HEK293 (cell line): ENCODE results near the gene TRAK1.
A peak's percentile ranks its signal among the peaks of the same experiment; 100 is the strongest.

Experiments used
- CTCF ChIA-PET: fragments of 350-600 bp; formaldehyde crosslinking; extraction: SDS; loops from one replicate; lab custom pipeline; 2021; ENCODE audit warnings: antibody characterized with exemption; lab: Yijun Ruan, JAX
- POLR2A ChIA-PET: fragments of 300-600 bp; formaldehyde crosslinking; extraction: SDS; loops from one replicate; lab custom pipeline; 2020; ENCODE audit warnings: antibody characterized with exemption, inconsistent platforms; lab: Yijun Ruan, JAX
- H3K27ac ChIP-seq: fragments of 200-500 bp; sonication (Bioruptor generic); 2 replicates; pipeline ENCODE4 v1.5.1; 2014; ENCODE audit warnings: low read depth, low read length, control low read depth, inconsistent platforms; ENCODE audit errors: extremely low read depth
- H3K36me3 ChIP-seq, 2 experiments: fragments of 200-500 bp in 1 of 2; sonication (Bioruptor generic) in 1 of 2; 1 replicate in 1 of 2; 2 replicates in 1 of 2; pipeline ENCODE4 v1.5.1; 2014 to 2017; ENCODE audit warnings: inconsistent platforms in 2 of 2, low read length in 2 of 2; ENCODE audit not compliant: control insufficient read depth in 2 of 2, insufficient read depth in 1 of 2
- H3K4me1 ChIP-seq: fragments of 200-500 bp; sonication (Bioruptor generic); 2 replicates; pipeline ENCODE4 v1.5.1; 2014; ENCODE audit warnings: mild to moderate bottlenecking, low read length, inconsistent platforms; ENCODE audit not compliant: control insufficient read depth, insufficient read depth
- H3K4me3 ChIP-seq: 2 replicates; pipeline ENCODE4 v1.5.1; 2011; ENCODE audit warnings: low read depth, mild to moderate bottlenecking, control low read depth, low read length, moderate library complexity
- H3K9me3 ChIP-seq: fragments of 200-500 bp; sonication (Bioruptor generic); 2 replicates; pipeline ENCODE4 v1.5.1; 2014; ENCODE audit warnings: low read depth, low read length, inconsistent platforms; ENCODE audit not compliant: control insufficient read depth, insufficient read depth
- HOXA7 ChIP-seq: sonication (generic); formaldehyde crosslinking; IDR thresholded peaks from 2 replicates; pipeline ENCODE4 v1.8.1; 2022; ENCODE audit warnings: missing genetic modification reagents, borderline replicate concordance
- KLF1 ChIP-seq: fragments of 450-650 bp; formaldehyde crosslinking; IDR thresholded peaks from 2 replicates; pipeline ENCODE4 v1.5.1; 2016; ENCODE audit warnings: missing biosample characterization, missing genetic modification characterization
- MYNN ChIP-seq: fragments of 450-650 bp; formaldehyde crosslinking; IDR thresholded peaks from 2 replicates; pipeline ENCODE4 v1.5.1; 2016; ENCODE audit warnings: missing biosample characterization, missing genetic modification characterization, borderline replicate concordance
- TCF7L2 ChIP-seq: IDR thresholded peaks from 2 replicates; pipeline ENCODE4 v1.6.1; 2011; ENCODE audit warnings: low read depth, mild to moderate bottlenecking, inconsistent platforms, low read length, moderate library complexity, borderline replicate concordance
- YY2 ChIP-seq: fragments of 450-650 bp; formaldehyde crosslinking; IDR thresholded peaks from 2 replicates; pipeline ENCODE4 v1.5.1; 2016; ENCODE audit warnings: missing biosample characterization, missing genetic modification characterization
- ZBTB17 ChIP-seq: fragments of 450-650 bp; formaldehyde crosslinking; IDR thresholded peaks from 2 replicates; pipeline ENCODE4 v1.5.1; 2016; ENCODE audit warnings: missing biosample characterization, missing genetic modification characterization
- ZBTB8A ChIP-seq: fragments of 450-650 bp; formaldehyde crosslinking; IDR thresholded peaks from 2 replicates; pipeline ENCODE4 v1.5.1; 2016; ENCODE audit warnings: missing biosample characterization, missing genetic modification characterization
- ZEB2 ChIP-seq: fragments of 450-650 bp; formaldehyde crosslinking; IDR thresholded peaks from 2 replicates; pipeline ENCODE4 v1.5.1; 2016; ENCODE audit warnings: missing biosample characterization, missing genetic modification characterization
- ZFP69B ChIP-seq: fragments of 450-650 bp; formaldehyde crosslinking; IDR thresholded peaks from 2 replicates; pipeline ENCODE4 v1.5.1; 2016; ENCODE audit warnings: missing biosample characterization, missing genetic modification characterization
- ZNF112 ChIP-seq: fragments of 450-650 bp; formaldehyde crosslinking; IDR thresholded peaks from 2 replicates; pipeline ENCODE4 v1.5.0; 2017; ENCODE audit warnings: missing biosample characterization, missing genetic modification characterization
- ZNF114 ChIP-seq: fragments of 450-650 bp; formaldehyde crosslinking; IDR thresholded peaks from 2 replicates; pipeline ENCODE4 v1.5.0; 2017; ENCODE audit warnings: missing biosample characterization, missing genetic modification characterization
- ZNF175 ChIP-seq: fragments of 450-650 bp; formaldehyde crosslinking; IDR thresholded peaks from 2 replicates; pipeline ENCODE4 v1.5.1; 2016; ENCODE audit warnings: missing biosample characterization, missing genetic modification characterization
- ZNF311 ChIP-seq: fragments of 450-650 bp; formaldehyde crosslinking; IDR thresholded peaks from 2 replicates; pipeline ENCODE4 v1.5.1; 2017; ENCODE audit warnings: missing biosample characterization, missing genetic modification characterization, borderline replicate concordance
- ZNF366 ChIP-seq: fragments of 450-650 bp; formaldehyde crosslinking; conservative IDR thresholded peaks from 2 replicates; pipeline ENCODE4 v1.5.1; 2016; ENCODE audit warnings: missing biosample characterization, missing genetic modification characterization
- ZNF561 ChIP-seq: fragments of 450-650 bp; IDR thresholded peaks from 2 replicates; pipeline ENCODE4 v1.5.1; 2018; ENCODE audit warnings: missing biosample characterization, missing genetic modification characterization, borderline replicate concordance
- ZNF623 ChIP-seq: fragments of 450-650 bp; formaldehyde crosslinking; IDR thresholded peaks from 2 replicates; pipeline ENCODE4 v1.5.1; 2016; ENCODE audit warnings: missing biosample characterization, missing genetic modification characterization
- ZNF677 ChIP-seq: fragments of 450-650 bp; IDR thresholded peaks from 2 replicates; pipeline ENCODE4 v1.5.0; 2018; ENCODE audit warnings: missing biosample characterization, mild to moderate bottlenecking, missing genetic modification characterization, moderate library complexity
- TF ChIP-seq, protein P1 (sequence below): fragments of 450-650 bp; formaldehyde crosslinking; IDR thresholded peaks from 2 replicates; pipeline ENCODE4 v1.5.1; 2016; ENCODE audit warnings: missing biosample characterization, missing genetic modification characterization, low read depth
- TF ChIP-seq, protein P2 (sequence below): fragments of 450-650 bp; formaldehyde crosslinking; IDR thresholded peaks from 2 replicates; pipeline ENCODE4 v1.5.1; 2017; ENCODE audit warnings: missing biosample characterization, missing genetic modification characterization

TRAK1 gene

DNA sequence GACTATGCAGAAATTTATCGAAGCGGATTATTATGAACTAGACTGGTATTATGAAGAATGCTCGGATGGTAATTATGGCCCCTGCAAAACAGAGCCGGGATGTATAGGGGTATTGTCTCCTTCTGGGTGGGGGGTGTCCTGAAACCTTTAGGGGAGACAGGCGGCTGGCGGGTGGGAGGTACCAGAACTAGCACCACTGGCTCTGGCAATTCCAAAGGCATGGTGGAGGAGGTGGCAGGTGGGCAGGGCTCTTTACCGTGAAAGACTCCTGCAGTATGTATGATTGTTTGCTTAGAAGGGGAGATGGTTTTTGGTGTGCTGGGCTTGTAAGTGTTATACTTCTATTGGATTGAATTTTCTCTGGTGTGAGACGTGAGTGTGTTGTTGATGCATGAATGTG lies 58.4 kb downstream of the TRAK1 start (continued):
- TF ChIP-seq, protein P1, sequence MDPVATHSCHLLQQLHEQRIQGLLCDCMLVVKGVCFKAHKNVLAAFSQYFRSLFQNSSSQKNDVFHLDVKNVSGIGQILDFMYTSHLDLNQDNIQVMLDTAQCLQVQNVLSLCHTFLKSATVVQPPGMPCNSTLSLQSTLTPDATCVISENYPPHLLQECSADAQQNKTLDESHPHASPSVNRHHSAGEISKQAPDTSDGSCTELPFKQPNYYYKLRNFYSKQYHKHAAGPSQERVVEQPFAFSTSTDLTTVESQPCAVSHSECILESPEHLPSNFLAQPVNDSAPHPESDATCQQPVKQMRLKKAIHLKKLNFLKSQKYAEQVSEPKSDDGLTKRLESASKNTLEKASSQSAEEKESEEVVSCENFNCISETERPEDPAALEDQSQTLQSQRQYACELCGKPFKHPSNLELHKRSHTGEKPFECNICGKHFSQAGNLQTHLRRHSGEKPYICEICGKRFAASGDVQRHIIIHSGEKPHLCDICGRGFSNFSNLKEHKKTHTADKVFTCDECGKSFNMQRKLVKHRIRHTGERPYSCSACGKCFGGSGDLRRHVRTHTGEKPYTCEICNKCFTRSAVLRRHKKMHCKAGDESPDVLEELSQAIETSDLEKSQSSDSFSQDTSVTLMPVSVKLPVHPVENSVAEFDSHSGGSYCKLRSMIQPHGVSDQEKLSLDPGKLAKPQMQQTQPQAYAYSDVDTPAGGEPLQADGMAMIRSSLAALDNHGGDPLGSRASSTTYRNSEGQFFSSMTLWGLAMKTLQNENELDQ = no peak
- no peak for TF ChIP-seq ZBTB8A

DNA sequence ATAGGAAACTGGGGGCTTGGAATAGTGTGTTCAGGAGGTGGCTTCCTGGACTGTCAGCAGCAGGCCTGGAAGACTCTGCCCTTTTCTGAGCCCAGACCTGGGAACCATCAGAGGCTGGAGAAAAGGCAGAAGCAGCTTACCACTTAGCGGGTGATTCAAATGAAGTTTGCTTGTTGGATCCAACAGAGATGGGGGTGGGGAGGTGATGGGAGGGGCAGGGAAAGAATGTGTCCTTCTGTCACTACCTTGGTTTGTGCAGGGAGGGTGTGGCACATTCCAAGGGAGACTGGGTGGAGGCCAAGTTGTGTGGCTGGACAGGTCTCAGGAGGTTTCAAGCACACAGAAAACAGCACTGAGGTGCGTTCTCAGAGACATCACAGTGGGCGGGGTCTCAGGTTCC lies 58.8 kb downstream of the TRAK1 start:
- POLR2A ChIA-PET = no interaction called here
- CTCF ChIA-PET = no interaction called here

DNA sequence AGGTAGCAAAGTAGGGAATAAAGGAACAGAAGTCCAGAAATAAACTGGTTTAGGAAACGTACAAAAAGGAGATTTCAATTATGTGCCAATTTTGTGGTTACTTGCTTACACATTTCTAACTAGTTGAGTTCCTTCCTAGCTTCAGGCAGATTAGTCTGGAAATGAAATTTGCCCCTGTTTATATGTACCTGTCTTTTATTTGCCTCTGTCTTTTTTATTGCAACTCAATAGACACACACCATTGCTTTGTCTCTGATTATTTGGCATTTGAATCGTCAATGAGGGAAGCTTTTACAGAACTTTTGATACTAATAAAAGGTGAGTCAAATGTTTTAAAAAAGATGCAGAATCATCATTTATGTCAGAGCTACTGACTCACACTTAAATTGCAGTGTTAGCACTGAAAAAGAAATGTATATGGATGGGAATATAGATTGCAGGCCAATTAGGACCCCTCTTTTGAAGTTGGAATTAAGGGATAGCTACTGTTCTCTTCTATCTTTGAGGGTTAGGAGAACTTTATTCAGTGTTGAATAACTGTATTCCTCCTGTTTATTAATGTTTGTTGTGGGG lies 60.5 kb downstream of the TRAK1 start:
- H3K4me3 ChIP-seq = no peak overlapping the region
- H3K9me3 ChIP-seq = no peaks in the 10 kb centered on the region
- ChIA-PET CTCF (interaction anchor here (0.7 kb wide), 1 partner anchor 23 kb away, joined by 3 read pairs; no protein-coding TSS in a partner anchor), POLR2A (no interaction called here)
- TF ChIP-seq ZNF112 (tag by site-specific recombination) (no peak), ZNF311 (tag by site-specific recombination) (no peak), HOXA7 (CRISPR knock-in tag) (no peak)
- H3K4me1 ChIP-seq = no peaks in the 10 kb centered on the region
- H3K27ac ChIP-seq = no peak overlapping the region
- no peaks in the 10 kb centered on the region for H3K36me3 ChIP-seq

More for the DNA sequence above, 58.8 kb downstream of the TRAK1 start:
- H3K4me3 ChIP-seq = no peak overlapping the region
- no peak for TF ChIP-seq ZNF114 (tag by site-specific recombination)
- no peak for TF ChIP-seq ZNF677 (tag by site-specific recombination)
- TF ChIP-seq KLF1 (tag by site-specific recombination) = peak; percentile 64
- no peak for TF ChIP-seq MYNN (tag by site-specific recombination)
- no peaks in the 10 kb centered on the region for H3K36me3 ChIP-seq
- no peak overlapping the region for H3K27ac ChIP-seq
- no peaks in the 10 kb centered on the region for H3K4me1 ChIP-seq
- no peaks in the 10 kb centered on the region for H3K9me3 ChIP-seq

DNA sequence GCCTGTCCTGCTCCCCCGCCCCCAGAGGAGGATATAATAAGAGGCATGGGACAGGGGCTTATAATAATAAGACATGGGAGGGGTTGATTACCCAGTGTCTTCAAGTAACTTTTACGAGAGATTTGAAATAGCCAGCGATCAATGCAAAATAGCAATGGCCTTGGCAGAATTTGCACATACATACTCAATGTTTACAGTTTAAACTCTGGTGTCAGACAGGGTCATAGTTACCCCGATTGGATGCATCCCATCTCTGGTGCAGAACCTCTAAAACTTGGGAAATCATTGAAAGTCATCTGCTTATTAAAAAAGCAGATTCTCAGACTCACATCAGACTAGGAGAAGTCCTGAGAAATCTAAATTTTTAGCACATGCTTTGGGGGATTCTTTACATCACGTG lies 61.0 kb downstream of the TRAK1 start:
- TF ChIP-seq, protein P2, sequence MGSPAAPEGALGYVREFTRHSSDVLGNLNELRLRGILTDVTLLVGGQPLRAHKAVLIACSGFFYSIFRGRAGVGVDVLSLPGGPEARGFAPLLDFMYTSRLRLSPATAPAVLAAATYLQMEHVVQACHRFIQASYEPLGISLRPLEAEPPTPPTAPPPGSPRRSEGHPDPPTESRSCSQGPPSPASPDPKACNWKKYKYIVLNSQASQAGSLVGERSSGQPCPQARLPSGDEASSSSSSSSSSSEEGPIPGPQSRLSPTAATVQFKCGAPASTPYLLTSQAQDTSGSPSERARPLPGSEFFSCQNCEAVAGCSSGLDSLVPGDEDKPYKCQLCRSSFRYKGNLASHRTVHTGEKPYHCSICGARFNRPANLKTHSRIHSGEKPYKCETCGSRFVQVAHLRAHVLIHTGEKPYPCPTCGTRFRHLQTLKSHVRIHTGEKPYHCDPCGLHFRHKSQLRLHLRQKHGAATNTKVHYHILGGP (tag by site-specific recombination) = no peak
- TF ChIP-seq TCF7L2 = no peak
- TF ChIP-seq ZFP69B = no peak
- TF ChIP-seq ZEB2 (tag by site-specific recombination) = no peak
- TF ChIP-seq ZNF366 (tag by site-specific recombination) = no peak
- no peak for TF ChIP-seq YY2 (tag by site-specific recombination)
- no peak for TF ChIP-seq ZNF623 (tag by site-specific recombination)
- TF ChIP-seq ZNF175 (tag by site-specific recombination) = no peak
- TF ChIP-seq ZBTB17 (tag by site-specific recombination) = no peak
- no peak for TF ChIP-seq ZNF561 (tag by site-specific recombination)
- no peaks in the 10 kb centered on the region for H3K36me3 ChIP-seq
- no peak overlapping the region for H3K27ac ChIP-seq
- no peaks in the 10 kb centered on the region for H3K4me1 ChIP-seq
- no peaks in the 10 kb centered on the region for H3K9me3 ChIP-seq
- POLR2A ChIA-PET = no interaction called here
- H3K4me3 ChIP-seq = no peak overlapping the region
- CTCF ChIA-PET = interaction anchor here (0.7 to 1.4 kb wide), 2 partner anchors 23 to 39 kb away, joined by 3 to 5 read pairs; no protein-coding TSS in a partner anchor
